Thoracic aorta (tissue), 2 donors: ENCODE results near the gene UBE2N. TPM values are rescaled to one million over a fixed set of nuclear protein-coding genes. Genes with fewer than 3 reads are reported as not detected.
"Not testable (repeated sequence)": the region's sequence is repeated elsewhere in the genome, so short reads cannot be mapped to it uniquely, and the experiment has no call there.

Experiments
- ATAC-seq: fragments of 150-250 bp; one replicate; pipeline ENCODE4 v1.8.0; 2017; ENCODE audit warnings: low read depth; ENCODE audit not compliant: insufficient number of reproducible peaks, low FRiP score
- DNase-seq: peaks from one replicate; pipeline ENCODE4 v3.0.0-alpha.2; 2020; ENCODE audit warnings: low spot score
- H3K27ac ChIP-seq, 2 donors: fragments of 200-600 bp; sonication (generic); 1 replicate in 1 of 2; 2 replicates in 1 of 2; pipeline ENCODE4 v1.5.1; 2016; ENCODE audit warnings: mild to moderate bottlenecking in 2 of 2, moderate library complexity in 2 of 2
- H3K27me3 ChIP-seq: fragments of 200-600 bp; sonication (generic); replicated peaks from 2 replicates; pipeline ENCODE4 v1.6.0; 2016; ENCODE audit warnings: mild to moderate bottlenecking; ENCODE audit not compliant: insufficient read depth
- H3K36me3 ChIP-seq: fragments of 200-600 bp; sonication (generic); one replicate; pipeline ENCODE4 v1.5.1; 2016
- H3K4me1 ChIP-seq, 2 donors: fragments of 200-600 bp; sonication (generic); 1 replicate in 1 of 2; 2 replicates in 1 of 2; pipeline versions ENCODE4 v1.5.1 to v1.6.0; 2016; ENCODE audit warnings: low read depth in 2 of 2, mild to moderate bottlenecking in 1 of 2; ENCODE audit not compliant: control insufficient read depth in 1 of 2
- H3K4me3 ChIP-seq: fragments of 200-600 bp; sonication (generic); 2 replicates; pipeline ENCODE4 v1.5.1; 2016; ENCODE audit warnings: mild to moderate bottlenecking
- H3K9me3 ChIP-seq: fragments of 200-600 bp; sonication (generic); 2 replicates; pipeline ENCODE4 v1.5.1; 2016
- CTCF ChIP-seq: fragments of 200-600 bp; sonication (generic); IDR thresholded peaks from one replicate; pipeline ENCODE4 v1.5.1; 2019; ENCODE audit warnings: antibody characterized with exemption
- total RNA-seq, 2 donors: library from RNA; depleted of rRNA; stranded (reverse); fragments of >200 nt; gene quantifications; one replicate each; pipeline versions ENCODE4 v1.1.0 to v1.2.3, GENCODE V29; 2016

Gene UBE2N
- total RNA-seq, 2 donors from 2014 or later: 32.9 to 37.2 TPM

DNA sequence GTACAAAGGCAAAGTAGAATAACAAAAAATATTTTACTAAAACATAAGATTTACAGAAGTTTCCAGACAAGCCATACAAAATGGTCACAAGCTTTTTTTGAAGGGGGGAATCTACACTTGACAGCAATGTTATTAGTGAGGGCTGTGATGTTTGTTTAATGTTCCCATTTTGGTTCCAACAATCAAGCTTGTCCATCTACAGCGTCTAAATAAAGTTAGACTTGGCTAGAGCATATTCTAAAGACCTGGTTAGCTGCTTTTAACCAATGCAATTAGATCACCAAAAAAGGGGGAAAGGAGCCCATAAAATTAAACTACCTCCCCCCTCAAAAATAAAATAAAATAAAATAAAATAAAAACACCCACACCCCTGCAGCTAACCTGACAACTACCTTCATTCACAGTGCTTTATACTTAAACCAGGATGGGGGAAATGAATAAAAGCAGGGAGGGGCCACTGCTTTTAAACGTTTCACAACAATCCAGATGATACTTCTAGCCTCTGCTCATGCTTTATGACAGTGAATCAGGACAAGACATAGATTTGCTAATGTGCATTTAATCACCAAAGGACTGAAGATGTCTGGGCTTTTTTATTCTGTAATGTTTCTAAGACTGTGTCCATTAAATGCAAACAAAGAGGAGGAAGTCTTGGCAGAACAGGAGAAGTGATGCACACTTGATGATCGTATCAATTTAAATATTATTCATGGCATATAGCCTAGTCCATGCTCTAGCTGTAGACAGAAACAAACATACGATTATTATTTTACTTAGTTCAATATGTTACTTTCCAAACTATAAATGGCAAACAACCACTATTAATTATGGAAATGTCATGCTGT is 32.2 kb downstream of the UBE2N start:
- not testable (repeated sequence) for H3K27ac ChIP-seq, ATAC-seq, H3K4me3 ChIP-seq, H3K9me3 ChIP-seq, H3K36me3 ChIP-seq, H3K27me3 ChIP-seq, DNase-seq
- peaks cover 19 to 58% of the 10 kb centered on the region in 2 donors for H3K4me1 ChIP-seq

DNA sequence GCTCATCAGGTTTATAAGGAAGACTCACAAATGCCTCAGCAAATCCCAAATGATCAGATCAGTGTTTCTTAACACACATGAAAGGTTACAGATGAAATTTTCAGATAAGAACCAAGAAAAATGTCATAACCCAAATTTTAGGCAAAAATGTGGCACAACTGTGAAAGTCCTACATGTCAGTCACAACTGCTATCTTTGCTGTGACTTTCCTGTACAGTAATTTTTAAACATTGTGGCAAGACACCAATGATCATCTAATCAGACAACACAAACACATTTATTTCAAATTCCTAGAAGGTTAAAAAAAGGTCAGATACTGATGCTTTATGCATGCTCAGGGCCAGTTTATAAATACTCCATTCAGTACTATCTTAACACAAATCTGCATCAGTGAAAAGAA is 32.9 kb downstream of the UBE2N start:
- DNase-seq (no peak), ATAC-seq (no peak)
- H3K4me1 ChIP-seq: peaks cover 24 to 59% of the 10 kb centered on the region in 2 donors

GRCh38 chr12:93407963-93408283 is 33.8 kb downstream of the UBE2N start:
- no peak for TF ChIP-seq CTCF
- DNase-seq (no peak), ATAC-seq (no peak)
- peaks cover 21 to 50% of the 10 kb centered on the region in 2 donors for H3K4me1 ChIP-seq
- peaks cover 3% of the 10 kb centered on the region for H3K36me3 ChIP-seq
- no peak overlapping the region for H3K4me3 ChIP-seq
- H3K9me3 ChIP-seq: no peaks in the 10 kb centered on the region
- H3K27me3 ChIP-seq: no peaks in the 10 kb centered on the region
- no peak overlapping the region for H3K27ac ChIP-seq

More for the DNA sequence above, 32.9 kb downstream of the UBE2N start:
- TF ChIP-seq CTCF: no peak
- Histone ChIP-seq H3K9me3 (no peaks in the 10 kb centered on the region), H3K4me3 (no peak overlapping the region), H3K27ac (no peak overlapping the region), H3K36me3 (peaks cover 3% of the 10 kb centered on the region), H3K27me3 (no peaks in the 10 kb centered on the region)

- H3K36me3 ChIP-seq: peaks cover 6% of the 10 kb centered on the region
- H3K27ac ChIP-seq: no peak overlapping the region
- TF ChIP-seq CTCF: no peak
- DNase-seq: no peak
- H3K4me1 ChIP-seq: peaks cover 20 to 44% of the 10 kb centered on the region in 2 donors
- H3K27me3 ChIP-seq: no peaks in the 10 kb centered on the region
- no peak overlapping the region for H3K4me3 ChIP-seq
- H3K9me3 ChIP-seq: no peaks in the 10 kb centered on the region
- no peak for ATAC-seq
Observed at GRCh38 chr12:93407054-93407962, 34.4 kb downstream of the UBE2N start.

GRCh38 chr12:93404961-93405849 is 36.5 kb downstream of the UBE2N start:
- H3K36me3 ChIP-seq: peaks cover 11% of the 10 kb centered on the region
- no peak for TF ChIP-seq CTCF
- H3K4me3 ChIP-seq: no peak overlapping the region
- H3K9me3 ChIP-seq: no peaks in the 10 kb centered on the region
- no peaks in the 10 kb centered on the region for H3K27me3 ChIP-seq
- peak overlapping the region in 1 of 2 donors; percentile 19 for H3K27ac ChIP-seq
- ATAC-seq (no peak), DNase-seq (no peak)
- H3K4me1 ChIP-seq: peaks cover 9 to 25% of the 10 kb centered on the region in 2 donors
